Measurements from ENCODE around the gene PPY. TPM values are rescaled to one million over a fixed set of nuclear protein-coding genes. Genes with fewer than 3 reads are reported as not detected.

The PPY gene
- total RNA-seq, 1 donor from 2014 or later, result not detected

DNA sequence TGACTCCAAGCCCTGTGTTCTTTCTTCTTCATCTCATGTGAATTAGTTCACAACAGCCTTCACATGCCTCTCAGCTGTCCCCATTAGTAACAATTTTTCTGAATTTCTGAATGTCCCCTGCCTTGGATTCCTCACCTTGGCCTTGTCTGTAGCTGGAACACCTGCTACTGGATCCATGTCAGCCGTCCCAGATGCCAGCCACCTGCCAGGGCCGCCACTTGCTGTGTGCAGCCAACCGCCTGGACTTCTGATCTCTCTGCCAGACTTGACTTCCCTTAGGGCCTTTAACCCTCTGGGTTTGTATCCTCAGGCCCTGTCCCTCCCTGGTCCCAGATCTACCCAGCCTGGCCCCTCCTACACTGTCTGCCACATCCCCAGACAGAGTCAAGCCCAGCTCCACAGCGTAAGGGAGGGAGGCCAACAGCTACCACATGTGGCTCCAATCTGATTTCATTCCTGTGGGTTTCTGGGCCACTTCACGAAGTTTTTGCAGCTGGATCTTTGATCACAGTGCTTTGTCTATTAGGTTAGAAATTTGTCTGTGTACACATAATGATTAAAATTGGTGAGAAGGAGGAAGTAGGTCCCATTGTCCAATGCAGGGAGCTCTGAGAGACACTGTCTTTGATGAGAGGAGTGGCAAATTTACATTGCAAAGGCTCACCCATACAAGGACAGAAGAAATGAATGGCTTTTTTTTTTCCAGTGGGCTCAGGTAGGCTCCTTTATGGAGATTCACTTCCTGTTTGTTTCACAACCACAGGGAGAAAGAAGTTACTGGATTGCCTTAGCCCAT, 50.2 kb downstream of the PPY start:
- no peak for DNase-seq
- intact Hi-C loops (cut with micrococcal nuclease), result no loop called here
- no peak for ATAC-seq

Other genes starting within 250 kb of the PPY start
- gene SOST, start 183.7 kb downstream of the PPY start, total RNA-seq, result not detected
- gene DUSP3, start 163.5 kb downstream of the PPY start, total RNA-seq, result 243 TPM
- gene CFAP97D1, start 162.0 kb downstream of the PPY start, total RNA-seq, result not detected
- gene MPP3, start 109.3 kb downstream of the PPY start, total RNA-seq, result 55.5 TPM
- gene CD300LG, start 95.3 kb downstream of the PPY start, total RNA-seq, result 19.1 TPM
- 17.1 TPM for gene MPP2, start 34.9 kb downstream of the PPY start, total RNA-seq
- not detected for gene PYY, start 11.5 kb upstream of the PPY start, total RNA-seq
- 0.57 TPM for gene NAGS, start 62.1 kb upstream of the PPY start, total RNA-seq
- 20.7 TPM for gene TMEM101, start 72.5 kb upstream of the PPY start, total RNA-seq
- 58.2 TPM for gene LSM12, start 124.2 kb upstream of the PPY start, total RNA-seq
- gene G6PC3, start 128.3 kb upstream of the PPY start, total RNA-seq, result 26.3 TPM
- gene HDAC5, start 181.2 kb upstream of the PPY start, total RNA-seq, result 81.4 TPM
- 1.5 TPM for gene HROB, start 199.5 kb upstream of the PPY start, total RNA-seq
- gene ASB16, start 228.2 kb upstream of the PPY start, total RNA-seq, result 17.0 TPM
- gene TMUB2, start 244.5 kb upstream of the PPY start, total RNA-seq, result 23.6 TPM

Data from left ventricle myocardium superior (tissue), 1 donor.